GM20000 (cell line): Measurements from ENCODE around the gene XXYLT1.
"Not testable (repeated sequence)": the region's sequence is repeated elsewhere in the genome, so short reads cannot be mapped to it uniquely, and the experiment has no call there.

Source experiments
- DNase-seq: peaks from one replicate; pipeline ENCODE4 v3.0.0; 2012; ENCODE audit warnings: low spot score
- CTCF ChIP-seq: IDR thresholded peaks from 2 replicates; pipeline ENCODE4 v1.5.1; 2012; ENCODE audit warnings: mild to moderate bottlenecking, control low read depth; ENCODE audit errors: extremely low read depth, missing control alignments

XXYLT1 gene

DNA sequence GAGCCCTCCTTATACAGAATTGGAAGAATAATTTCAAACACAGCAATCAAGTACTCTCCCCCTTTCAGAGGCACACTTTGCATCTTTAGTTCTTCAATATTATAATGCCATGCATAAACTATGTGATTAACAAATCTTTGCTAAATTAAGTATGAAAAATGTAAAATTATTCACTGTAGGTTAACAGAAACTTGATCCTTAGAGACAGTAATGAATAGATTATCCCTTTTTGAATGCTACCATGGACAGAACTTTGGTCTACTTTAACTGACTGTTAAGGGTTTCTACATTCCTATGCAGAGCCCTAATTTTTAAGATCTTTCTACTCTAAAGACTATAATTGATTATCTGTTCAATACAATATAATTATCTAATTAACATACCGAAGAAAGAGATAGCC lies 25.7 kb upstream of the XXYLT1 start:
- no peak for TF ChIP-seq CTCF
- no peak for DNase-seq

- DNase-seq, result no peak
These were observed 20.2 kb upstream of the XXYLT1 start for GRCh38 chr3:195291121-195291520.

DNA sequence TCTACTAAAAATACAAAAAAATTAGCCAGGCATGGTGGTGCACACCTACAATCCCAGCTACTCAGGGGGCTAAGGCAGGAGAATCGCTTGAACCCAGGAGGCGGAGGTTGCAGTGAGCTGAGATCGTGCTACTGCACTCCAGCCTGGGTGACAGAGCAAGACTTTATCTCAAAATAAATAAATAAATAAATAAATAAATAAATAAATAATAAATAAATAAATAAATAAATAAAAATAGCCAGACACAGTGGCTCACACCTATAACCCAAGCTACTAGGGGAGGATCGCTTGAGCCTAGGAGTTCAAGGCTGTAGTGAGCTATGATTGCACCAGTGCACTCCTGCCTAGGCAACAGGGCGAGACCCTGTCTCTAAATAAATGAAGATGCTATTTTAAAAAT lies 19.7 kb upstream of the XXYLT1 start:
- DNase-seq, result not testable (repeated sequence)

More at GRCh38 chr3:195291121-195291520, 20.2 kb upstream of the XXYLT1 start:
- TF ChIP-seq CTCF, result no peak

GRCh38 chr3:195286115-195286872 lies 15.3 kb upstream of the XXYLT1 start:
- DNase-seq, result no peak
- no peak for TF ChIP-seq CTCF

GRCh38 chr3:195285372-195285771 lies 14.4 kb upstream of the XXYLT1 start:
- no peak for DNase-seq
- no peak for TF ChIP-seq CTCF

DNA sequence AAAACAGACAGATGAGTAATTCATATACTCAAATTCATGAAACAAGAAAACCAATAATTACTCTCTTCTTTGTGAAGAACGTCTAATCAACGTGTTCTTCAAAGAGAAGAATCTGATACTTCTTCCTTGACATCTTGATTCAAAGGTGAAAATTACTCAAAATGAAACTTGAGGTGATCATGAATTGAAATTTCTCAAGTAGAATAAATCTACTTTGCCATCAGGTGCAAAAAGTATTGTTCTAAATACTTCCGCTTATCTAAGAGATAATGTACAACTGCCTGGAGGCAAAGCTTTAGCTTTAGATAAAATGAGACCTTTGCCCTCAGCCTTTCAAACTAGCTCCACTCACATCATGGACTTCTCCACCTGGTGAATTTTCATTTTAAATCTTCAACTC lies 13.9 kb upstream of the XXYLT1 start:
- TF ChIP-seq CTCF, result no peak

DNA sequence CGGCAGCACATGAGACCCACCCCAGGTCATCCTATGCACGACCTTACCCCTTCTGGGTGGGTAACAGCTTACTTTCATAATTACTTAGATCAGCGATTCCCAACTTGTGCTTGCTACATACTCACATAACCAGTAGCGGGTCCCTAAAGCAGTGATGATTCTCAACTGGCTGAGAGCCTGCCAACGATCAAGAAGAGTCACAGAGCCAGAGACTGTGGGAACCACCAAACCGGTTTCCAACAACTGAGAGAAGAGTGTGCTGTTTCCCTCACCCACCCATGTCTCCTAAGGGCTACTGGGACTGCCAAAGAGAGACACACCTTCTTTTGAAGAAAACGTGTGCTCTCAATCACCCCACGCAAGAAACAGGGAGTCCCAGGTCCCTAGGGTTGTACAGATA lies 12.0 kb upstream of the XXYLT1 start:
- no peak for DNase-seq
- no peak for TF ChIP-seq CTCF

More for the DNA sequence above, 13.9 kb upstream of the XXYLT1 start:
- no peak for DNase-seq
